Esophagus squamous epithelium (tissue), 5 donors: ENCODE measurements around the gene PPP1R27. TPM values are rescaled to one million over a fixed set of nuclear protein-coding genes. Genes with fewer than 3 reads are reported as not detected.

Experiments used
- DNase-seq: peaks from one replicate; lab custom pipeline; 2025; lab: John Stamatoyannopoulos, UW
- H3K27ac ChIP-seq, 4 donors: fragments of 200-600 bp; sonication (generic); one replicate each; pipeline ENCODE4 v1.5.1; 2016 to 2019; ENCODE audit warnings: mild to moderate bottlenecking in 1 of 4
- H3K27me3 ChIP-seq, 4 donors: fragments of 200-600 bp; sonication (generic); 1 replicate in 3 of 4; 2 replicates in 1 of 4; pipeline versions ENCODE4 v1.5.1 to v1.6.0; 2017 to 2021; ENCODE audit warnings: antibody characterized with exemption in 1 of 4
- H3K36me3 ChIP-seq, 3 donors: fragments of 200-600 bp; sonication (generic); one replicate each; pipeline ENCODE4 v1.5.1; 2016 to 2019
- H3K4me1 ChIP-seq, 3 donors: fragments of 200-600 bp; sonication (generic); one replicate each; pipeline ENCODE4 v1.5.1; 2017 to 2019
- H3K4me3 ChIP-seq, 4 donors: fragments of 200-600 bp; sonication (generic); 1 replicate in 3 of 4; 2 replicates in 1 of 4; pipeline ENCODE4 v1.5.1; 2016 to 2019; ENCODE audit warnings: mild to moderate bottlenecking in 2 of 4, moderate library complexity in 1 of 4
- H3K9me3 ChIP-seq, 3 donors: fragments of 200-600 bp; sonication (generic); one replicate each; pipeline ENCODE4 v1.5.1; 2016 to 2019
- CTCF ChIP-seq, 6 experiments: fragments of 450-650 bp in 4 of 6; fragments of 200-600 bp in 2 of 6; sonication (generic) in 2 of 6; IDR thresholded peaks; one replicate each; pipeline ENCODE4 v1.5.1; 2016 to 2019; ENCODE audit warnings: antibody characterized with exemption in 6 of 6, mild to moderate bottlenecking in 4 of 6, moderate library complexity in 4 of 6
- POLR2A ChIP-seq, 4 donors: fragments of 450-650 bp; IDR thresholded peaks; one replicate each; pipeline ENCODE4 v1.6.1; 2017; ENCODE audit warnings: antibody characterized with exemption in 4 of 4, mild to moderate bottlenecking in 4 of 4, moderate library complexity in 3 of 4
- WGBS, 2 donors: methylation state at CpG; one replicate each; pipeline ENCODE4 v1.1.5; 2018; 5-methylcytosine and 5-hydroxymethylcytosine counted together
- intact Hi-C: fragments of 100-400 bp; cut with DNase I; formaldehyde crosslinking; loops from one replicate; pipeline ENCODE4 v1.15.0; 2022
- total RNA-seq, 4 donors: library from RNA; depleted of rRNA; stranded (reverse); fragments of >200 nt; gene quantifications; one replicate each; pipeline ENCODE4 v1.1.0, GENCODE V29; 2016
- donor health status: DM: yes; HTN: yes; CAD: no.

PPP1R27 gene
- total RNA-seq, 4 donors from 2014 or later, result not detected

- no peaks in the 10 kb centered on the region for H3K27me3 ChIP-seq
- H3K36me3 ChIP-seq, result peaks cover 11 to 53% (median 22%) of the 10 kb centered on the region in 3 donors
- intact Hi-C loops, result no loop called here
- peak overlapping the region; percentile 95 to 100 (median 98) for H3K27ac ChIP-seq
- no peak for DNase-seq
- WGBS, 2 donors, result 64% methylated on average over 8 of the region's 18 CpGs; no CpG with 5 or more reads in 1 of the 2 donors
- H3K4me3 ChIP-seq, result no peak overlapping the region
- no peaks in the 10 kb centered on the region for H3K9me3 ChIP-seq
- H3K4me1 ChIP-seq, result peaks cover 42 to 91% (median 53%) of the 10 kb centered on the region in 3 donors
- TF ChIP-seq POLR2A (IDR thresholded peaks at IDR 0.05) (no peak), CTCF (IDR thresholded peaks at IDR 0.05) (no peak)
These were observed 31.0 kb upstream of the PPP1R27 start for GRCh38 chr17:81865733-81866439.

GRCh38 chr17:81865358-81865732 lies 30.5 kb upstream of the PPP1R27 start:
- no peak for DNase-seq
- Histone ChIP-seq H3K4me3 (no peak overlapping the region), H3K27ac (peak overlapping the region in 3 of 4 donors; percentile 7 to 99 (median 95)), H3K4me1 (peaks cover 42 to 89% (median 53%) of the 10 kb centered on the region in 3 donors), H3K27me3 (no peaks in the 10 kb centered on the region), H3K9me3 (no peaks in the 10 kb centered on the region), H3K36me3 (peaks cover 11 to 53% (median 22%) of the 10 kb centered on the region in 3 donors)
- 87 to 90% methylated on average over 7 of the region's 8 CpGs for WGBS, 2 donors
- no peak for TF ChIP-seq CTCF (IDR thresholded peaks at IDR 0.05)
- TF ChIP-seq POLR2A (IDR thresholded peaks at IDR 0.05), result no peak
- intact Hi-C loops, result no loop called here

GRCh38 chr17:81863833-81864768 lies 29.3 kb upstream of the PPP1R27 start:
- intact Hi-C loops, result no loop called here
- Histone ChIP-seq H3K4me1 (peaks cover 36 to 85% (median 46%) of the 10 kb centered on the region in 3 donors), H3K36me3 (peaks cover 11 to 44% (median 16%) of the 10 kb centered on the region in 3 donors), H3K9me3 (no peaks in the 10 kb centered on the region), H3K4me3 (no peak overlapping the region), H3K27ac (peak overlapping the region in 3 of 4 donors; percentile 11 to 57 (median 45)), H3K27me3 (no peaks in the 10 kb centered on the region)
- no peak for DNase-seq
- WGBS, 2 donors, result 54 to 77% methylated on average over 2 to 4 of the region's 9 CpGs
- no peak for TF ChIP-seq CTCF (IDR thresholded peaks at IDR 0.05)
- no peak for TF ChIP-seq POLR2A (IDR thresholded peaks at IDR 0.05)

- H3K4me3 ChIP-seq, result no peak overlapping the region
These were observed 28.3 kb upstream of the PPP1R27 start for GRCh38 chr17:81863123-81863675.

More at GRCh38 chr17:81863123-81863675, 28.3 kb upstream of the PPP1R27 start:
- Histone ChIP-seq H3K36me3 (peaks cover 2 to 44% (median 7%) of the 10 kb centered on the region in 3 donors), H3K4me1 (peaks cover 41 to 85% (median 46%) of the 10 kb centered on the region in 3 donors), H3K27ac (peak overlapping the region in 2 of 4 donors; percentile 45 to 57), H3K9me3 (no peaks in the 10 kb centered on the region), H3K27me3 (no peaks in the 10 kb centered on the region)
- TF ChIP-seq CTCF (IDR thresholded peaks at IDR 0.05) (no peak), POLR2A (IDR thresholded peaks at IDR 0.05) (no peak)
- intact Hi-C loops, result no loop called here
- 64 to 78% methylated on average over 6 of the region's 6 CpGs for WGBS, 2 donors
- no peak for DNase-seq
